ENCODE measurements around the gene RHOF. TPM values are rescaled to one million over a fixed set of nuclear protein-coding genes. Genes with fewer than 3 reads are reported as not detected.
"Not testable (repeated sequence)": the region's sequence is repeated elsewhere in the genome, so short reads cannot be mapped to it uniquely, and the experiment has no call there.

Gene RHOF
- total RNA-seq, 2 experiments from 2014 or later, result 145 to 154 TPM

DNA sequence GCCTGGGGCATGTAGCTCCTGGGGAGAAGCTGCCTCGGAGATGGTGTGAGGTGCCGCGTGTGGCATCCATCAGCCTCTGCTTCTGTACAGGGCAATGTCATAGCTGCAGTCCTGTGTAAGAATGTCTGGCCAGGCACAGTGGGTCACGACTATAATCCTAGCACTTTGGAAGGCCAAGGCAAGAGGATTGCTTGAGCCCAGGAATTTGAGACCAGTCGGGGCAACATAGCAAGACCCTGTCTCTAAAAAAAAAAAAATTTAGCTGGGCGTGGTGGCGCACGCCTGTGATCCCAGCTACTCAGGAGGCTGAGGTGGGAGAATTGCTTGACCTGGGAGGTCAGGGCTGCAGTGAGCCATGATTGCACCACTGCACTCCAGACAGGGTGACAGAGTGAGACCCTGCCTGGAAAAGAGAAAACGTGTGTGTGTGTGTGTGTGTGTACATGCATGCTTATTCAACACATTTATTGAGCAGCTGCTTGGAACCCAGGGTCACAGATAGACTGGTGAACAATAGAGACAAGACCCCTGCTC, 24.1 kb downstream of the RHOF start:
- ChIA-PET CTCF (interaction anchor here (1.0 to 3.9 kb wide), 2 partner anchors 12 to 25 kb away, joined by 3 to 25 read pairs; partner anchors contain the start of gene RHOF), POLR2A (no interaction called here)
- peak overlapping the region; percentile 24 for H3K27ac Mint-ChIP-seq
- DNase-seq (no peak), ATAC-seq (no peak)
- H3K27me3 Mint-ChIP-seq (ENCODE audit: low read depth), result no peaks in the 10 kb centered on the region
- peaks cover 17% of the 10 kb centered on the region for H3K4me1 Mint-ChIP-seq (ENCODE audit: low read depth)
- H3K4me3 Mint-ChIP-seq, result no peak overlapping the region
- H3K36me3 Mint-ChIP-seq (ENCODE audit: low read depth), result no peaks in the 10 kb centered on the region
- no peaks in the 10 kb centered on the region for H3K9me3 Mint-ChIP-seq (ENCODE audit: insufficient read depth)

DNA sequence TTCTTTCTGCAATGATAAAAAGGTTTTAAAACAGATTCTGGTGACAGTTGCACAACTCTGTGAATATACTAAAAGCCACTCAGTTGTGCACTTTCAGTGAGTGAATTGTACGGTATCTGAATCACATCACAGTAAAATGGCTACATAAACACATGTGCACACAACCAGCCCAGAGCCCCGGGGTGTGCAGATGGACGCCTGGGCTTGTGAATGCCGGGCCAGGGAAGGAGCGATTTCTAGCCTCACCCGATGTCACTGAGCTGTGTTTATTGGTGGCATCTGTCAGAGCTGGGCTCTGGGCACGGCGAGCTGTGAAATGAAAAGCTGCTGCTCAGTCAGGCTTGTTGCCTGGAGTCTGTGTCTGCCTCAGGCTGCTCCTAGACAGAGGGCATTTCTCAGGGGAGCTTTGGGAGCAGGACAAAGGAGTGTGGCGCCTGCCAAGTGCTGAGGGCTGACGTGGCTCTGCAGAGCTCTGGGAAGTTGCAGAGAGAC, 25.9 kb downstream of the RHOF start:
- Mint-ChIP-seq H3K9me3 (ENCODE audit: insufficient read depth) (no peaks in the 10 kb centered on the region), H3K36me3 (ENCODE audit: low read depth) (no peaks in the 10 kb centered on the region), H3K4me3 (no peak overlapping the region), H3K4me1 (ENCODE audit: low read depth) (peaks cover 6% of the 10 kb centered on the region), H3K27ac (no peak overlapping the region), H3K27me3 (ENCODE audit: low read depth) (no peaks in the 10 kb centered on the region)
- DNase-seq (no peak), ATAC-seq (no peak)
- ChIA-PET POLR2A (interaction anchor here (1.2 kb wide), 1 partner anchor 11 kb away, joined by 3 read pairs; no protein-coding TSS in a partner anchor), CTCF (interaction anchor here (1.0 to 3.9 kb wide), 3 partner anchors 11 to 55 kb away, joined by 3 to 25 read pairs (median 3); partner anchors contain the start of genes RHOF and TMEM120B)

DNA sequence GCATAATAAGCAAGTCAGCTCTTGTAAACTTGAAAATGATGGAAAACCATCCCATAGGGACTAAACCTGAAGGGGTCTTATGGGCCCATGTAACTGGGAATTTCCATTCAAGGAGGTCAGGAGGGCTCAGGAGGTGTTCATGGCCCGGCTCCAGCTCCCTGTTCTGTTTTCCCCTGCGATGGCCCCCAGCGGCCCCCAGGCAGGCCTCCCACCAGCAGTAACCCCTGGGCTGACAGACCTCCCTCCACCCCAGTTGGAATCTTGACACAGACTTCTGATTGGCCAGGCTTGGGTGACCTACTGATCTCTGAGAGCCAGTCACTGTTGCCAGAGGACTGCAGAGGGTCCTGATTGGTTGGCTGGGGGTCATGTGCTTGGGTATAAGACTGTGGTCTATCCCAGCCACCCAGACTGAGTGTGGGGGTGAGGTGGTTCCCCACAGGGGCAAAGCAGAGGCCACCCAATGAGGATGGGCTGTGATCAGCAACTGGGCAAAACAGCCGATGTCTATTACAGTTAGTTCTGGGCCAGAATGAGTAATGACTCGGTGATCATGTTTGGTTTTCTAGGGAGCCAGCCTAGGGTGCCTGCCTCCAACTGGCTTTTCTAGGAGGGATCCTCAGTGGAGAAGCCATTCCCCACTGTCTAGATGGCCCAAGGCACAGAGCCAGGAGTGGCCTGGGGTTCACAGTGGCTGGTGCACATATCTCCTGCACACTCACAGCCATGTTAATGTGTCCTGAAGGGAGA, 27.0 kb downstream of the RHOF start:
- no peak overlapping the region for H3K4me3 Mint-ChIP-seq
- CTCF ChIA-PET, result interaction anchor here (1.1 to 3.9 kb wide), 3 partner anchors 10 to 28 kb away, joined by 3 to 25 read pairs (median 4); partner anchors contain the start of gene RHOF
- POLR2A ChIA-PET, result interaction anchor here (1.2 kb wide), 1 partner anchor 10 kb away, joined by 3 read pairs; no protein-coding TSS in a partner anchor
- ATAC-seq, result no peak
- peaks cover 2% of the 10 kb centered on the region for H3K4me1 Mint-ChIP-seq (ENCODE audit: low read depth)
- no peaks in the 10 kb centered on the region for H3K27me3 Mint-ChIP-seq (ENCODE audit: low read depth)
- H3K27ac Mint-ChIP-seq, result no peak overlapping the region
- no peaks in the 10 kb centered on the region for H3K36me3 Mint-ChIP-seq (ENCODE audit: low read depth)
- no peaks in the 10 kb centered on the region for H3K9me3 Mint-ChIP-seq (ENCODE audit: insufficient read depth)
- DNase-seq, result no peak

DNA sequence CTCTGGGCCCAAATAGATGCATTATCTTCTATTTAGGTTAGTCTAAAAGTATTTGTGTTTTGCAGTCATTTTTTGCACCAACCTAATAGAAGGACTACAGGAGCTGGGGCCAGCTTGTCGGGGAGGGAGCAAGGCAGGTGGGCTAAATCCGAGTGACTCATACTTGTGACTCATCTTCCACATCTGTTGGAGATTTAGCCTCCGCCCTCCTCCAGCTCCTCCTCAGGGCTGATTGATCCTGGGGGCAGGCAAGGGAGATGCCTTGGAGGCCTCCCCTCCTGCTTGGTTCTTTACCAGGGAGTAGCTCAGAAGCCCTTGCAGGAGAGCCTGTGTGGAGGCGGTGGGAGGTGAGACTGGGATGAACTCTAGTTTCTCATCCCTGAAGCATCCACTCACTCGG, 27.9 kb downstream of the RHOF start:
- ChIA-PET CTCF (interaction anchor here (1.1 to 2.7 kb wide), 3 partner anchors 9 to 29 kb away, joined by 3 to 16 read pairs (median 4); partner anchors contain the start of gene RHOF), POLR2A (no interaction called here)
- H3K27ac Mint-ChIP-seq, result no peak overlapping the region
- no peaks in the 10 kb centered on the region for H3K9me3 Mint-ChIP-seq (ENCODE audit: insufficient read depth)
- no peaks in the 10 kb centered on the region for H3K27me3 Mint-ChIP-seq (ENCODE audit: low read depth)
- no peaks in the 10 kb centered on the region for H3K36me3 Mint-ChIP-seq (ENCODE audit: low read depth)
- no peak for DNase-seq
- ATAC-seq, result no peak
- peaks cover 2% of the 10 kb centered on the region for H3K4me1 Mint-ChIP-seq (ENCODE audit: low read depth)
- no peak overlapping the region for H3K4me3 Mint-ChIP-seq

DNA sequence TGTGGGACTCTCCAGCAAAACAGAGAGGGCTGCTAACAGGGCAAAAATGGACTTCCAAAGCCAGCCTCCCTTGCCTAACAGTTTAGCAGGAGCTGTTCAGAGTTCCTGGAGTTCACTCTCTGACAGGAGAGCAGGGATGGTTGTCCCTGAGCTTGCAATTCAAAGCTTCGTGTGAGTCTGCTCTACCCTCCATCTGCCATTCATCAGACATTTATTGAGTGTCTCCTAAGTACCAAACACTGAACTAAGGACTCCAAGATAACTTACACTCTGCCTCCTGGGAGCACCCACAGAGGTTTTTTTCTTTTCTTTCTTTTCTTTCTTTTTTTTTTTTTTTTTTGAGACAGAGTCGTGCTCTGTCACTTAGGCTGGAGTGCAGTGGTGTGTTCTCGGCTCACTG, 28.7 kb downstream of the RHOF start:
- Mint-ChIP-seq H3K9me3 (ENCODE audit: insufficient read depth) (no peaks in the 10 kb centered on the region), H3K36me3 (ENCODE audit: low read depth) (no peaks in the 10 kb centered on the region), H3K4me3 (no peak overlapping the region), H3K4me1 (ENCODE audit: low read depth) (peaks cover 2% of the 10 kb centered on the region), H3K27me3 (ENCODE audit: low read depth) (no peaks in the 10 kb centered on the region), H3K27ac (no peak overlapping the region)
- ChIA-PET POLR2A (no interaction called here), CTCF (interaction anchor here (2.7 kb wide), 2 partner anchors 8 to 30 kb away, joined by 16 read pairs; no protein-coding TSS in a partner anchor)
- DNase-seq, result no peak
- ATAC-seq, result no peak

- Mint-ChIP-seq H3K27ac (no peak overlapping the region), H3K4me3 (no peak overlapping the region), H3K9me3 (ENCODE audit: insufficient read depth) (no peaks in the 10 kb centered on the region), H3K27me3 (ENCODE audit: low read depth) (no peaks in the 10 kb centered on the region), H3K36me3 (ENCODE audit: low read depth) (no peaks in the 10 kb centered on the region), H3K4me1 (ENCODE audit: low read depth) (peaks cover 2% of the 10 kb centered on the region)
- ATAC-seq, result no peak
- ChIA-PET POLR2A (no interaction called here), CTCF (interaction anchor here (3.3 kb wide), 1 partner anchor 11 kb away, joined by 12 read pairs; no protein-coding TSS in a partner anchor)
- no peak for DNase-seq
Observed at GRCh38 chr12:121762269-121762668, 31.2 kb downstream of the RHOF start.

- DNase-seq; ATAC-seq; H3K36me3 Mint-ChIP-seq (ENCODE audit: low read depth); H3K27me3 Mint-ChIP-seq (ENCODE audit: low read depth); POLR2A ChIA-PET; H3K27ac Mint-ChIP-seq; H3K4me3 Mint-ChIP-seq; H3K9me3 Mint-ChIP-seq (ENCODE audit: insufficient read depth): not testable (repeated sequence)
- peaks cover 21% of the 10 kb centered on the region for H3K4me1 Mint-ChIP-seq (ENCODE audit: low read depth)
- CTCF ChIA-PET, result interaction anchor here (0.7 kb wide), 1 partner anchor 36 kb away, joined by 4 read pairs; no protein-coding TSS in a partner anchor
Observed at GRCh38 chr12:121758536-121758935, 35.0 kb downstream of the RHOF start.

DNA sequence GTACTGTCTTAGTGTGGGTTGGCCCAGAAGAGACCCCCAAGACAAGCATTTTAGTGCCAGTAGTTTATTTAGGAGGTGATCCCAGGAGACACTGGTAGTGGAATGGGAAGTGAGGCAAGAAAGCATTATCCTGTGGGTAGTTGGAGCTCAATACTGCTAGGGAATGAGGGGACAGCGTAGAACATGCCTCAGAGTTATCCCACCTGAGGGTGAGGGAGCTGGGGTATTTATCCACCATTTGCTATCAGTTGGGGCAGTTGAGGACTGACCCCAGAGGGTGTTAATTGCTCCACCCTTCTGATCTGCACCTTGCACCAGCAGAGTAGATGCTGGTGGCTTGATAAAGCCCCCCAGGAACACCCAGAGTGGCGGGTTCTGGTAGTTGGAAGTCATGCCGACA, 37.9 kb downstream of the RHOF start:
- no peak overlapping the region for H3K4me3 Mint-ChIP-seq
- CTCF ChIA-PET, result interaction anchor here (0.9 to 3.1 kb wide), 6 partner anchors 12 to 44 kb away, joined by 3 to 27 read pairs (median 4); partner anchors contain the start of gene RHOF
- DNase-seq (no peak), ATAC-seq (no peak)
- POLR2A ChIA-PET, result interaction anchor here (1.1 kb wide), 1 partner anchor 11 kb away, joined by 3 read pairs; no protein-coding TSS in a partner anchor
- H3K27ac Mint-ChIP-seq, result no peak overlapping the region
- no peaks in the 10 kb centered on the region for H3K9me3 Mint-ChIP-seq (ENCODE audit: insufficient read depth)
- H3K27me3 Mint-ChIP-seq (ENCODE audit: low read depth), result no peaks in the 10 kb centered on the region
- peaks cover 11% of the 10 kb centered on the region for H3K36me3 Mint-ChIP-seq (ENCODE audit: low read depth)
- peaks cover 23% of the 10 kb centered on the region for H3K4me1 Mint-ChIP-seq (ENCODE audit: low read depth)

- no peak overlapping the region for H3K4me3 Mint-ChIP-seq
- CTCF ChIA-PET, result interaction anchor here (3.1 kb wide), 1 partner anchor 40 kb away, joined by 27 read pairs; the partner anchor contains the start of gene RHOF
- no peak overlapping the region for H3K27ac Mint-ChIP-seq
- peaks cover 23% of the 10 kb centered on the region for H3K4me1 Mint-ChIP-seq (ENCODE audit: low read depth)
- no peaks in the 10 kb centered on the region for H3K9me3 Mint-ChIP-seq (ENCODE audit: insufficient read depth)
- H3K36me3 Mint-ChIP-seq (ENCODE audit: low read depth), result peaks cover 14% of the 10 kb centered on the region
- DNase-seq (no peak), ATAC-seq (no peak)
- POLR2A ChIA-PET, result no interaction called here
- H3K27me3 Mint-ChIP-seq (ENCODE audit: low read depth), result no peaks in the 10 kb centered on the region
Observed at GRCh38 chr12:121754836-121755235, 38.7 kb downstream of the RHOF start.

DNA sequence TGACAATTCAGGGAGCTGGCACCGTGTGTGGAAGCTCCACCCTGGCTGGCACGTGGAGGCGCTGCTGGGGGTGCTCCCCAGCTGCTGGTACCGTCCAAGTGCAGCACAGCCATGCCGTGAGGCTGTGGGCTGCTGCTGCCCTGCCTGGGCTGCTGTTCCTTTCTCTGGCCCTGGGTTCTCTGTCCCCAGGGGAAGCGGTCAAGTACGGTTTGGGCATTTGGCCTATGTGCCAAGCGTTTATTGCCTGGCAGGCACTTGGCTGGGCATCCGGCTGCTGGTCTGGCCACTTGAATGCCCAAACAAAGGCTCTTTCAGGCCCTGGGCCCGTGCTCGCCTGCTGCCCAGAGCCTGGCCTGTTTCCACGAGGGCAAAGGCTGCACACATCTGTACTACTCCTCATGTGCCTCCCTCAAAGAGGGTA, 39.6 kb downstream of the RHOF start:
- Mint-ChIP-seq H3K36me3 (ENCODE audit: low read depth) (peaks cover 14% of the 10 kb centered on the region), H3K27ac (no peak overlapping the region), H3K4me3 (no peak overlapping the region), H3K4me1 (ENCODE audit: low read depth) (peaks cover 23% of the 10 kb centered on the region), H3K9me3 (ENCODE audit: insufficient read depth) (no peaks in the 10 kb centered on the region), H3K27me3 (ENCODE audit: low read depth) (no peaks in the 10 kb centered on the region)
- ATAC-seq (no peak), DNase-seq (no peak)
- ChIA-PET CTCF (no interaction called here), POLR2A (no interaction called here)

- Mint-ChIP-seq H3K36me3 (ENCODE audit: low read depth) (peaks cover 14% of the 10 kb centered on the region), H3K4me1 (ENCODE audit: low read depth) (peaks cover 19% of the 10 kb centered on the region), H3K27ac (peak overlapping the region; percentile 30), H3K27me3 (ENCODE audit: low read depth) (no peaks in the 10 kb centered on the region), H3K9me3 (ENCODE audit: insufficient read depth) (no peaks in the 10 kb centered on the region), H3K4me3 (no peak overlapping the region)
- POLR2A ChIA-PET, result interaction anchor here (1.1 kb wide), 1 partner anchor 40 kb away, joined by 3 read pairs; no protein-coding TSS in a partner anchor
- CTCF ChIA-PET, result no interaction called here
- no peak for ATAC-seq
- no peak for DNase-seq
Observed at GRCh38 chr12:121751749-121752351, 41.6 kb downstream of the RHOF start.
